T-helper 17 cell (primary cell): ENCODE results near the gene TFPI2. TPM values are rescaled to one million over a fixed set of nuclear protein-coding genes. Genes with fewer than 3 reads are reported as not detected.

Experiments
- total RNA-seq, 4 donors: library from RNA in 2 of 4; stranded (reverse) in 2 of 4; gene quantifications; one replicate each; pipeline ENCODE4 v1.2.3 and lab custom pipeline; 2022 to 2026

TFPI2 gene
- total RNA-seq, 2 donors from 2014 or later: 1.4 to 1.5 TPM

Other genes with a start within 250 kb of the TFPI2 start
- gene GNGT1, start 15.8 kb upstream of the TFPI2 start, total RNA-seq: not detected
- gene GNG11, start 31.0 kb upstream of the TFPI2 start, total RNA-seq: 10 to 100 TPM in 1 of 2 donors, under 1 TPM in 1; 0.85 to 24.5 TPM
- 10 to 100 TPM; 12.3 to 18.0 TPM for gene BET1, start 113.6 kb upstream of the TFPI2 start, total RNA-seq